GM11168 (cell line): ENCODE measurements around the gene ALDH1A3.

Experiments used
- in situ Hi-C: fragments of 300-500 bp; cut with MboI; formaldehyde crosslinking; loops from one replicate; pipeline ENCODE4 v1.12.0; 2022; ENCODE audit warnings: low sequenced_read_pairs; ENCODE audit not compliant: unreplicated experiment

The ALDH1A3 gene

DNA sequence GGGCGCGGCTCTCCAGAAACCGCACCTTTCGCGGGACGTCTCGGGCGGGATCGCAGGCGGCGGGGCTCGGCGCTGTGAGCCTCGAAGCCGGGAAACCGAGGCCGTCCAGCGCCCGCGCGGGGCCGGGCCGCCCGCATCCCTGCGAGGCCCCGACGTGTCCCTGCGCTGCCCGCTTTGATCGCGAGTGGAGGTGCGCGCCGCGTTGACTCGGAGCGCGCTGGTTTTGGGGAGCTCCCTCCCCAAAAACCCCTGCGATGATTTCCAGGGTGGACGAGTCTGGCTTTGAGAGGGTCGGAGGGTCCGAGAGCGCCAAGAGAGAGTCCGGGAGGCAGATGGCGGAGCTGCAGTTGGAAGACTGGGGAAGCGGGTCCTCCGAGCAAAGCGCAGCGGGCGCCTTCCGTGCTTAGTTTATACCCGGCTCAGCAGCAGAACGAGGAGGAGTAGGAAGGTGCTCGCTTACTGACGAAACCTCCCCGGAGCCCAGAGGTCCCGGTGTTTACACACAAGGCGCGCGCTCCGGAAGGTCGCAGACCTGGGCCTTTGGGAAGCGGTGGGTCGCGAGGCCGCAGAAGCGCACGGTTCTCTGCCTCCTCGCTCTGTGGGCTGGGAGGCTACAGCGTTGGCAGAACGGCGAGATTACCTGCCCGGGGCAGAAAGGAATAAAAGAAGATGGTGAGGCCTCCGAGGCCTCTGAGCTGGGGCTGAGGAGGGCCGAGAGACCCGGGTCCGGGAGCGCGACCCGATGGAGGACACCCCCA, 687 bp downstream of the ALDH1A3 start:
- in situ Hi-C loops, result loop anchor here (25.0 kb wide), 1 partner anchor 218 kb away; no protein-coding TSS in a partner anchor

DNA sequence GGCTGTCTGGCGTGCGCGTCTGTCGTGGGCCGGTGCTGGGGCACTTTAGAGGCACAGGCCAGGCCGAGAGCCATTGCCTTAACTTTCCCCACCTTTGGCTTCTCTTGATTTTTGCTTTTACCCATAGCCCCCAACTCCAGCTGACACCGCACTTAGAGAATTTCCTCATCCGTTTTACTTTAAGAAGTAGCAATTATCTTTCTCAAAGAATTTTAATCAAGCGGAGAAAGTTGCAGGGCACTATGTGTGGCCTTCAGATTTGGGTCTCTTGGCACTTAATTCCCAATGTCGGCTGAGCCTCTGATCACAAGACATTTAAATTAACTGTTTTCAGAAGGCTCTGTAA, 1.2 kb downstream of the ALDH1A3 start:
- in situ Hi-C loops, result loop anchor here (25.0 kb wide), 1 partner anchor 219 kb away; no protein-coding TSS in a partner anchor

- in situ Hi-C loops, result loop anchor here (25.0 kb wide), 1 partner anchor 219 kb away; no protein-coding TSS in a partner anchor
Measured at GRCh38 chr15:100881573-100882336, 2.1 kb downstream of the ALDH1A3 start.

- in situ Hi-C loops, result loop anchor here (25.0 kb wide), 1 partner anchor 223 kb away; no protein-coding TSS in a partner anchor
Measured at GRCh38 chr15:100885116-100885515, 5.5 kb downstream of the ALDH1A3 start.

DNA sequence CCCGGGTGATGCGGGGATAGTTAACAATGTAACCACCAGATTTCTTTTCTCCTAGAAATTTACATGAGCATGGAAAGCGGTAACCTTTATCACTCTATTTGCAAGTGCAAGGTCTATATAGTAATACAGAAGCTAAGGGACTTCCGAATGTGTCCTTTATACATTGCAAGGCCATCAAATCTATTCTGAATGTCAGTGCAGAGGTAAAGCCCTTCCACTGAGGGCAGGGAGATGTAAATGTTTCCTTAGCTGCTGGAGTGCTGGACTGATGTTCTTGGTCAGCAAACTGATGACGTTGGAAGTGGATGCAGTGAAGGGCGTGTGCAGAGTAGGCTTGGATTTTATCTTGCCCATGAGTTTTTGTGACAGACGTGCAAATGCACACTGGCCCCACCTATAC, 6.2 kb downstream of the ALDH1A3 start:
- in situ Hi-C loops, result loop anchor here (25.0 kb wide), 1 partner anchor 224 kb away; no protein-coding TSS in a partner anchor

DNA sequence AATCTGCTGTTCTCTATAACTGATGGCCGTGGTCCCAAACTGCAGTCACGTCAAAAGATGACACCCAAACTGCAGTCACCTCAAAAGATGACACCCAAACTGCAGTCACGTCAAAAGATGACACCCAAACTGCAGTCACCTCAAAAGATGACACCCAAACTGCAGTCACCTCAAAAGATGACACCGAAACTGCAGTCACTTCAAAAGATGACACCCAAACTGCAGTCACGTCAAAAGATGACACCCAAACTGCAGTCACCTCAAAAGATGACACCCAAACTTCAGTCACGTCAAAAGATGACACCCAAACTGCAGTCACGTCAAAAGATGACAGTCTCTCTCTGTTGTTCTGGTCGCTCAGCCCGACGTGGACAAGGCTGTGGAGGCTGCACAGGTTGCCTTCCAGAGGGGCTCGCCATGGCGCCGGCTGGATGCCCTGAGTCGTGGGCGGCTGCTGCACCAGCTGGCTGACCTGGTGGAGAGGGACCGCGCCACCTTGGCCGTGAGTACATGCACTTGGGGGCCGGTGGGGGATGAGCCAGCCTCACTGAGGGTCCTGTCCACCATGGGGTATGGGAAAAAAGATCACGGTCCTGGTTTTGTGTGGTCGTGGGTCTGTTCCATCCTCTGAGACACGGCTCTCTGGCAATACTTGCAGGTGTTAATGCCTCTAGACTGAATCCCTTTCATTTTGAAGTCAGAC, 7.7 kb downstream of the ALDH1A3 start:
- in situ Hi-C loops, result loop anchor here (25.0 kb wide), 1 partner anchor 225 kb away; no protein-coding TSS in a partner anchor

GRCh38 chr15:100889385-100890050, 9.9 kb downstream of the ALDH1A3 start:
- in situ Hi-C loops, result loop anchor here (25.0 kb wide), 1 partner anchor 227 kb away; no protein-coding TSS in a partner anchor

GRCh38 chr15:100890051-100890720, 10.6 kb downstream of the ALDH1A3 start:
- in situ Hi-C loops, result loop anchor here (25.0 kb wide), 1 partner anchor 228 kb away; no protein-coding TSS in a partner anchor

- in situ Hi-C loops, result loop anchor here (25.0 kb wide), 1 partner anchor 229 kb away; no protein-coding TSS in a partner anchor
Measured at GRCh38 chr15:100890850-100891249, 11.2 kb downstream of the ALDH1A3 start.

DNA sequence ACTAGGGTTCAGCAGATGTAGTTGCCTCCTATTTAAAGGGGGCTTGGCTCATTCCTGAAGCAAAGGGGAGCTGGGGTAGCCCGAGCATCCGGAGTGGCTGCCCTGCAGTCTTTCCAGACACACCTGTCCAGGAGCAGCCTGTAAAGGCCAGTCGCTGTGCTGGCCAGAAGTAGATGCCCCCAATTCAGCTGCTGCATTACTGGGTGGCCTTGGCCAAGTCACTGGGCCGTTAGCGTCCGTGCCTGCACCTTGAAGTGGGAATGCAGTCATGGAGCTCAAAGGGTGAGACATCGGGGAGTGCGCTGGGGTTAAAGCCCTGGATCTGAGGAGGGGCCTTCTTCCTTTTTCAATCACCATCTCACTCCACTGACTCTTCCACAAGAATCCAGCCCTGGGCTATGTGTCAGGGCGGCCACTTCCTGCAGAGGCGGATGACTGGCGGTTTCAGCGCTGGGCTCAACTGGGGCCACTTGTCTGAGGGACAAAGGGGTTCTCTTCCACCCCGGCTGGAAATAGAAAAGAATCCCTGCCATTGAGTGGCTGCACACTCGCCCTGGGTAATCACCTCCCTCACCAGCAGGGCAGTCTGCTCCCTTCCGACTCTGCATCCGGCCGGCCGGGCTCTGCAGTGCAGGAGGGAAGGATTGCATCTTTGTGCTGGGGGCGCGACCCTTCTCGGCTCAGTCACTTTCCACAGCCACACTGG, 11.8 kb downstream of the ALDH1A3 start:
- in situ Hi-C loops, result loop anchor here (25.0 kb wide), 1 partner anchor 229 kb away; no protein-coding TSS in a partner anchor

DNA sequence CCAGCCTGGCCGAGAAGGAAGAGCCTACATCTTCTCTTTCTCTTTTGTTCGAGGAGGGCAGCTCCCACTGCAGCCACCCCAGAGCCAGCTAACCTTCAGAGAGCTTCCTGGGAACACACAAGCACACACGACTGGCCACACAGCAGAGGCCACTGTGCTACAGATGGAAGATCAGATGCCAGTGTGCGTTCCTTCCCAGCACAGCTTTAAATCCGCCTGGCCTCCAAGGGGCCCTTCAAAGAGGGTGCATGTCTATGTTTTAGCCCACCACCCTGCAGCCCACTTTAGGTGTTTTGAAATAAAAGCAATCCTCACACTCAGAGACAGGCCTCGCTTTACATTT, 12.4 kb downstream of the ALDH1A3 start:
- in situ Hi-C loops, result loop anchor here (25.0 kb wide), 1 partner anchor 230 kb away; no protein-coding TSS in a partner anchor

DNA sequence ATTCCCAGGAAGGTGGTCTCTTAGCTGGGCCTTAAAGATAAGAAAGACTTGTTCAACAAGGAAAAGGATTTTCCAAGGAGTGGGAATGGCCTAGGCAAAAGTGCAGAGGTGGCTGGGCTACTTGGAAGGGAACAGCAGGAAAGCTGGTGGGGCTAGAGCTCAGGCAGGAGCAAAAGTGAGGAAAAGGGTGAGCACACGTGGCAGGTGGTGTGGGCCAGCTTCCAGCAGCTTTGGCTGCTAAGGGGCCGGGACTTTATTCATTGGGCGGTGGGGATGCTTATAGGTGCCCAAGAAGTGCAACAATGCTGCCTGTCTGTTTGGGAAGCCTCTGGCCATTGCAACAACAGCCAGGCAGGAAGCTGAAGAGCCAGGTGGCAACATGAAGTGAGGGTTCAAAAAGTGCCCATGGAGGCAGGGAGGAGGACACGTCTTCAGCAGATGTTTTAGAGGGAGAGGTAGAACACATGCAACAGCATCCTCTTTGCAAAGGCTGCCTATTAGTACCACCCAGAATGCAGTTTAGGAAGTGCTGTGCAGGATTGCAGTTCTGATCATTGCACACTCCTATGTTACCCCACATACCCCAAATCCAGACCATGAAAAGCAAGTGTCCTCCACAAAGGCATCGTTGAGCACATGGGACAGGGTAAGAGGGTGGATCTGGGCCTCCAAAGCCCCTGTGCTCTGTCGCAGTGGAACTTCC, 13.8 kb downstream of the ALDH1A3 start:
- in situ Hi-C loops, result loop anchor here (25.0 kb wide), 1 partner anchor 231 kb away; no protein-coding TSS in a partner anchor

GRCh38 chr15:100893964-100894295, 14.3 kb downstream of the ALDH1A3 start:
- in situ Hi-C loops, result loop anchor here (25.0 kb wide), 1 partner anchor 232 kb away; no protein-coding TSS in a partner anchor

DNA sequence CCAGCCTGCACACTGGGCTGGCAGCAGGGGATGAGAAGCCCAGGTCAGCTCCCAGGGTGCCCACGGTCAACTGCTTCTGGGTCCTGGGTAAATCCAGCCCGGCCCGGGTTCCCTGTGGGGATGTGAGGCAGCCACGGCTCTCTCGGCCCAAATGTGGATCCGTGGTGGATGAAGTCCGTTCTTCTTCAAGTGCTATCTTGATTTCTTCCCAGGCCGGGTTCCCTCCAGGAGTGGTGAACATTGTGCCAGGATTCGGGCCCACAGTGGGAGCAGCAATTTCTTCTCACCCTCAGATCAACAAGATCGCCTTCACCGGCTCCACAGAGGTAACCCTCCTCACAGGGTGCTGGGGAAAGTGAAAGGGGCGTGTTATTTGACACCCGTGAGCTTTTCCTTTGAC, 16.1 kb downstream of the ALDH1A3 start:
- in situ Hi-C loops, result loop anchor here (25.0 kb wide), 1 partner anchor 233 kb away; no protein-coding TSS in a partner anchor

- in situ Hi-C loops, result loop anchor here (25.0 kb wide), 1 partner anchor 235 kb away; no protein-coding TSS in a partner anchor
Measured at GRCh38 chr15:100897221-100898151, 17.9 kb downstream of the ALDH1A3 start.

GRCh38 chr15:100898152-100898490, 18.5 kb downstream of the ALDH1A3 start:
- in situ Hi-C loops, result loop anchor here (25.0 kb wide), 1 partner anchor 236 kb away; no protein-coding TSS in a partner anchor
